MM.1S (cell line): ENCODE data around the gene TMEM80.

Experiments used
- EZH2 ChIP-seq: fragments of 300-600 bp; sonication (generic); optimal IDR thresholded peaks from 2 replicates; pipeline ENCODE3; 2017; ENCODE audit warnings: low read depth, mild to moderate bottlenecking, antibody characterized with exemption, low read length, mixed read lengths
- EZH2phosphoT487 ChIP-seq: fragments of 300-600 bp; sonication (generic); IDR thresholded peaks from 2 replicates; pipeline ENCODE4 v1.6.1; 2018; ENCODE audit warnings: antibody characterized with exemption, low read length
- TF ChIP-seq, protein P1 (sequence below): fragments of 300-600 bp; sonication (generic); IDR thresholded peaks from 2 replicates; pipeline ENCODE4 v1.5.1; 2016; ENCODE audit warnings: antibody characterized with exemption, low read length, mixed read lengths

- TF ChIP-seq, protein P1, sequence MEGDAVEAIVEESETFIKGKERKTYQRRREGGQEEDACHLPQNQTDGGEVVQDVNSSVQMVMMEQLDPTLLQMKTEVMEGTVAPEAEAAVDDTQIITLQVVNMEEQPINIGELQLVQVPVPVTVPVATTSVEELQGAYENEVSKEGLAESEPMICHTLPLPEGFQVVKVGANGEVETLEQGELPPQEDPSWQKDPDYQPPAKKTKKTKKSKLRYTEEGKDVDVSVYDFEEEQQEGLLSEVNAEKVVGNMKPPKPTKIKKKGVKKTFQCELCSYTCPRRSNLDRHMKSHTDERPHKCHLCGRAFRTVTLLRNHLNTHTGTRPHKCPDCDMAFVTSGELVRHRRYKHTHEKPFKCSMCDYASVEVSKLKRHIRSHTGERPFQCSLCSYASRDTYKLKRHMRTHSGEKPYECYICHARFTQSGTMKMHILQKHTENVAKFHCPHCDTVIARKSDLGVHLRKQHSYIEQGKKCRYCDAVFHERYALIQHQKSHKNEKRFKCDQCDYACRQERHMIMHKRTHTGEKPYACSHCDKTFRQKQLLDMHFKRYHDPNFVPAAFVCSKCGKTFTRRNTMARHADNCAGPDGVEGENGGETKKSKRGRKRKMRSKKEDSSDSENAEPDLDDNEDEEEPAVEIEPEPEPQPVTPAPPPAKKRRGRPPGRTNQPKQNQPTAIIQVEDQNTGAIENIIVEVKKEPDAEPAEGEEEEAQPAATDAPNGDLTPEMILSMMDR: no peak
- TF ChIP-seq EZH2phosphoT487 (no peak), EZH2 (no peak)
Measured at GRCh38 chr11:650482-650881, 45.1 kb upstream of the TMEM80 start.
